Adrenal gland (tissue), 12 donors: ENCODE data around the gene KRTAP10-6. TPM values are rescaled to one million over a fixed set of nuclear protein-coding genes. Genes with fewer than 3 reads are reported as not detected.
A peak's percentile ranks its signal among the peaks of the same experiment; 100 is the strongest.

Source experiments
- DNase-seq, 7 donors: peaks; one replicate each; pipeline ENCODE4 v3.0.0-alpha.2; 2019 to 2020
- H3K27ac ChIP-seq, 5 donors: fragments of 200-600 bp; sonication (generic) in 4 of 5; 1 replicate in 3 of 5; 2 replicates in 2 of 5; pipeline versions ENCODE4 v1.5.1 to v1.8.0; 2016 to 2020; ENCODE audit warnings: mild to moderate bottlenecking in 1 of 5
- H3K27me3 ChIP-seq: fragments of 200-600 bp; 2 replicates; pipeline ENCODE4 v1.8.0; 2021
- H3K36me3 ChIP-seq, 2 donors: fragments of 200-600 bp; replicated peaks in 1 of 2; 1 replicate in 1 of 2; 2 replicates in 1 of 2; pipeline versions ENCODE4 v1.5.1 to v1.8.0; 2018 to 2022
- H3K4me1 ChIP-seq, 2 donors: fragments of 200-600 bp; replicated peaks in 1 of 2; 1 replicate in 1 of 2; 2 replicates in 1 of 2; pipeline versions ENCODE4 v1.5.1 to v1.8.0; 2018 to 2021
- H3K4me3 ChIP-seq, 4 donors: fragments of 200-600 bp; sonication (generic) in 3 of 4; one replicate each; pipeline ENCODE4 v1.5.1; 2016 to 2018
- H3K9me3 ChIP-seq, 3 donors: fragments of 200-600 bp; sonication (generic) in 1 of 3; replicated peaks in 1 of 3; 1 replicate in 2 of 3; 2 replicates in 1 of 3; pipeline versions ENCODE4 v1.5.1 to v1.8.0; 2016 to 2021
- CTCF ChIP-seq, 6 experiments: fragments of 450-650 bp in 4 of 6; fragments of 200-600 bp in 2 of 6; sonication (generic) in 1 of 6; IDR thresholded peaks; 1 replicate in 5 of 6; 2 replicates in 1 of 6; pipeline versions ENCODE4 v1.5.1 to v1.8.0; 2016 to 2021; ENCODE audit warnings: antibody characterized with exemption in 6 of 6, mild to moderate bottlenecking in 2 of 6, moderate library complexity in 1 of 6
- POLR2A ChIP-seq, 2 donors: fragments of 450-650 bp; IDR thresholded peaks; one replicate each; pipeline ENCODE4 v1.6.1; 2017; ENCODE audit warnings: antibody characterized with exemption in 2 of 2, mild to moderate bottlenecking in 2 of 2, moderate library complexity in 1 of 2
- WGBS, 4 donors: extraction: QIAGEN DNeasy Blood & Tissue Kit in 2 of 4; methylation state at CpG; one replicate each; pipeline versions ENCODE4 v1.1.5 to v1.1.7; 2013 to 2017; 5-methylcytosine and 5-hydroxymethylcytosine counted together
- intact Hi-C, 2 donors: fragments of 100-400 bp; cut with DNase I; formaldehyde crosslinking; loops; one replicate each; pipeline versions ENCODE4 v1.14.1 to v1.15.0; 2022 to 2023
- polyA plus RNA-seq, 3 donors: library from polyadenylated mRNA; stranded (reverse); fragments of 200-250 nt in 2 of 3; fragments of 350-450 nt in 1 of 3; fragmentation: Illumina TruSeq in 1 of 3; extraction: RNeasy Lipid Tissue Mini Kit (QIAGEN cat#74804) in 1 of 3; gene quantifications; one replicate each; pipeline ENCODE4 v1.2.3, GENCODE V29; 2013 to 2014
- total RNA-seq, 9 donors: library from RNA; depleted of rRNA in 4 of 9; stranded (reverse); fragments of >200 nt in 4 of 9; fragments of 120-200 nt in 1 of 9; fragmentation: NEBNext Ultra II Directional in 1 of 9; extraction: Animal tissue kit (Norgen Biotek cat#: 25700) in 1 of 9; gene quantifications; one replicate each; pipeline versions ENCODE4 v1.1.0 to v1.2.4, GENCODE V29; 2013 to 2023
- donor health status: healthy with polysubstance abuse.
- donor health status: Bipolar disorder and iron deficiency.
- donor health status: DM: yes; HTN: yes; CAD: no.
- donor health status: DM: no; HTN: no; CAD: no.
- donor health status: DM: no; HTN: no; CAD: no.
- donor health status: DM: yes; HTN: yes; CAD: no.

KRTAP10-6 gene
- total and polyA plus RNA-seq, 12 donors = not detected

DNA sequence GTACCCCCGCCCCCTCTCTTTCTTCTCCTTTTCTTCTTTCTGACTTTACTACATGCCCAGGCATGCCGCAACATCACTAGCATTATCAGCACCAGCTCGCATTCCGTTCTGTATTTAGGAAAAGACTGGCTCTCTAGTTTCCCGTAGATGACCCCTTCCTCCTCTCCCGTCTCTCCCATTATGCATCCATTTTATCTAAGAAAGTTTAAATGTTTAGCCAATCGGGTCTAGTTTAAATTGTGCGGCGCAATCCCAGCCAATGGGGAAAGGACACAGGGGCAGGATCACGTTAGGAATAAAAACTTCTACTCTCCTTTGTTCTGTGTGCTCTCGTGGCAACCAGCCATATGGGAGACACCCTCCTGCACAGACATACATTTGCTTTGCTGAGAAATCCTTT is 5.8 kb upstream of the KRTAP10-6 start:
- Histone ChIP-seq H3K4me3 (no peak overlapping the region), H3K4me1 (no peaks in the 10 kb centered on the region), H3K36me3 (no peaks in the 10 kb centered on the region), H3K27ac (no peak overlapping the region), H3K27me3 (peaks cover 8% of the 10 kb centered on the region), H3K9me3 (no peaks in the 10 kb centered on the region)
- TF ChIP-seq POLR2A (IDR thresholded peaks at IDR 0.05) (no peak), CTCF (IDR thresholded peaks at IDR 0.05) (no peak)
- DNase-seq = no peak
- intact Hi-C loops = no loop called here
- 68 to 79% (median 76%) methylated on average over 11 of the region's 11 CpGs for WGBS, 4 donors

DNA sequence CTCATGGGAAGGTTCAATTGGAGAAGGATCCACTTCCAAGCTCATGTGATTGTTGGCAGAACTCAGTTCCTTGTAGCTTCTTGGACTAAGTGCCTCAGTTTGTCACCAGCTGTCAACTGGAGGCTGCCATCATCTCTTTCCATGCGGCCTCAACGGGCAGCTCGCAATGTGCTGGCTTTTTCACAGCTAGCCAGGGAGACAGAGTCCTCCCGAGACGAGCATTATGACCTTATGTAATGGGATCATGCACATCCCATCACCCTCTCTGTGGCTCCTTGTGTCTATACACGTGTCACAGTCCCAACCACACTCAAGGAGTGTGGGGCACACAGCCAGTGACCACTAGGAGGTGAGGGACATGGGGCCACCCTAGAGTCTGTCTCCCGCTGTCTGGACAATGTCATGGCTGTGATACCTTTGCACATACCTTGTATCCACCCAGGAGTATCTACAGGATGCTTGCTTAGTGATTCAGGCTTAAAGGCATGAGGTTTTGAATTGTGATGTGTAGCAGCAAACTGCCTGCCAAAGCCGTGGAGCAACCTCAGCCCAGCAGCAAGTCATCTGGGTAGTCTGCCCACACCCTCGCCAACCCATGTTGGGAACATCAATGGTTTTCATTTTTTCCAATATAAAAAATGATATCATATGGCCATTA is 3.9 kb upstream of the KRTAP10-6 start:
- TF ChIP-seq POLR2A (IDR thresholded peaks at IDR 0.05) (no peak), CTCF (IDR thresholded peaks at IDR 0.05) (no peak)
- Histone ChIP-seq H3K9me3 (no peaks in the 10 kb centered on the region), H3K4me1 (no peaks in the 10 kb centered on the region), H3K27ac (no peak overlapping the region), H3K4me3 (no peak overlapping the region), H3K36me3 (no peaks in the 10 kb centered on the region), H3K27me3 (no peaks in the 10 kb centered on the region)
- peak in 1 of 7 donors; percentile 31 for DNase-seq
- intact Hi-C loops = no loop called here
- WGBS, 4 donors = 67 to 79% (median 71%) methylated on average over 6 to 9 of the region's 9 CpGs

- intact Hi-C loops = no loop called here
- TF ChIP-seq POLR2A (IDR thresholded peaks at IDR 0.05) = no peak
- TF ChIP-seq CTCF (IDR thresholded peaks at IDR 0.05) = no peak
- H3K9me3 ChIP-seq = no peaks in the 10 kb centered on the region
- H3K4me3 ChIP-seq = no peak overlapping the region
- H3K36me3 ChIP-seq = no peaks in the 10 kb centered on the region
- no peaks in the 10 kb centered on the region for H3K4me1 ChIP-seq
- no peak for DNase-seq
- 71 to 77% (median 73%) methylated on average over 6 of the region's 6 CpGs for WGBS, 4 donors
- H3K27me3 ChIP-seq = no peaks in the 10 kb centered on the region
- no peak overlapping the region for H3K27ac ChIP-seq
Observed at GRCh38 chr21:44595524-44595923, 3.2 kb upstream of the KRTAP10-6 start.

DNA sequence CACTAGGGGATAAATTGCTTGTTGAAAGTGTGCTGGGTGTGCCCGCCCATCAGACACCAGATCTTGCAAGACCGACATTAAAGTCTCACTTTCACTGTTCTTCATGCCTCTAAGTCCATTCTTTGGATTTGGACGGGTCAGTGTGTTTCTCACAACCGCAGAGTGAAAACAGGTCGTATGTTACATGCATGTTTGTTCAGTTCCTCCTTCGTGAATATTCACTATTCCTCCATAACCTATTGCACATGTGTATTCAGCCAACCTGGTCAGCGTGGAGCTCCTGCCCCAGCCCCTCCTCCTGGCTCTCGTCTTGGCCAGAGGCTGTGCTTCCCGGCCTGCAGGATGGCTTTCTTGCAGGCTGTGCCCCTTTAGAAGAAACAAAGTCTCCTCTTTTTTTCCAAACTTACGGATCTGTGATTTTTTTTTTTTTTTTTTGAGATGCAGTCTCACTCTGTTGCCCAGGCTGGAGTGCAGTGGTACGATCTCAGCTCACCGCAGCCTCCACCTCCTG is 2.2 kb upstream of the KRTAP10-6 start:
- WGBS, 4 donors = 74 to 82% (median 76%) methylated on average over 12 of the region's 12 CpGs
- intact Hi-C loops = no loop called here
- H3K4me3 ChIP-seq = no peak overlapping the region
- DNase-seq = no peak
- TF ChIP-seq CTCF (IDR thresholded peaks at IDR 0.05) (no peak), POLR2A (IDR thresholded peaks at IDR 0.05) (no peak)
- no peaks in the 10 kb centered on the region for H3K36me3 ChIP-seq
- no peaks in the 10 kb centered on the region for H3K27me3 ChIP-seq
- H3K27ac ChIP-seq = no peak overlapping the region
- H3K9me3 ChIP-seq = no peaks in the 10 kb centered on the region
- no peaks in the 10 kb centered on the region for H3K4me1 ChIP-seq
